Keratinocyte (primary cell): Measurements from ENCODE around the gene KRT8. TPM values are rescaled to one million over a fixed set of nuclear protein-coding genes. Genes with fewer than 3 reads are reported as not detected.

Source experiments
- DNase-seq: peaks from one replicate; pipeline ENCODE4 v3.0.0-alpha.2; 2011; ENCODE audit warnings: low read depth, missing footprints, low spot score
- FAIRE-seq: peaks from 2 replicates; lab custom pipeline; 2011; peaks lifted over from hg19 to GRCh38; lab: Jason Lieb, UNC
- H2AFZ ChIP-seq: 2 replicates; pipeline ENCODE4 v1.6.0; 2012; ENCODE audit warnings: low read length, control low read depth, inconsistent platforms; ENCODE audit not compliant: control insufficient read depth
- H3K27ac ChIP-seq: 2 replicates; pipeline ENCODE4 v1.5.1; 2011; ENCODE audit warnings: low read length; ENCODE audit not compliant: control insufficient read depth, insufficient read depth
- H3K27me3 ChIP-seq: 3 replicates; pipeline ENCODE4 v1.6.0; 2011; ENCODE audit warnings: low read length; ENCODE audit not compliant: control insufficient read depth, insufficient read depth; ENCODE audit errors: extremely low read depth
- H3K36me3 ChIP-seq, 2 experiments: 2 replicates in 1 of 2; 3 replicates in 1 of 2; pipeline ENCODE4 v1.5.1; 2011; ENCODE audit warnings: low read length in 2 of 2, mild to moderate bottlenecking in 1 of 2; ENCODE audit not compliant: control insufficient read depth in 2 of 2, insufficient read depth in 2 of 2; ENCODE audit errors: extremely low read depth in 1 of 2
- H3K4me1 ChIP-seq: 3 replicates; pipeline ENCODE4 v1.5.1; 2011; ENCODE audit warnings: low read length; ENCODE audit not compliant: control insufficient read depth, insufficient read depth; ENCODE audit errors: extremely low read depth
- H3K4me2 ChIP-seq: 3 replicates; pipeline ENCODE4 v1.6.0; 2011; ENCODE audit warnings: low read depth, low read length; ENCODE audit not compliant: control insufficient read depth, insufficient read depth; ENCODE audit errors: extremely low read depth
- H3K4me3 ChIP-seq, 3 experiments: fragments of 200-600 bp in 1 of 3; sonication (generic) in 1 of 3; 2 replicates in 2 of 3; 3 replicates in 1 of 3; pipeline ENCODE4 v1.5.1; 2011 to 2016; ENCODE audit warnings: low read length in 3 of 3, mild to moderate bottlenecking in 3 of 3, control low read depth in 2 of 3, inconsistent platforms in 1 of 3, low read depth in 1 of 3, mixed read lengths in 1 of 3, mixed run types in 1 of 3, moderate library complexity in 1 of 3; ENCODE audit not compliant: control insufficient read depth in 2 of 3, insufficient read depth in 2 of 3; ENCODE audit errors: extremely low read depth in 1 of 3
- H3K79me2 ChIP-seq: 2 replicates; pipeline ENCODE4 v1.6.0; 2012; ENCODE audit warnings: low read length; ENCODE audit not compliant: control insufficient read depth, insufficient read depth
- H3K9ac ChIP-seq: 3 replicates; pipeline ENCODE4 v1.6.0; 2011; ENCODE audit warnings: low read length; ENCODE audit not compliant: control insufficient read depth, insufficient read depth; ENCODE audit errors: extremely low read depth
- H3K9me1 ChIP-seq: 3 replicates; pipeline ENCODE4 v1.6.0; 2011; ENCODE audit warnings: low read length; ENCODE audit not compliant: control insufficient read depth, insufficient read depth; ENCODE audit errors: extremely low read depth
- H3K9me3 ChIP-seq: 2 replicates; pipeline ENCODE4 v1.5.1; 2012; ENCODE audit warnings: low read depth, low read length; ENCODE audit not compliant: control insufficient read depth
- H4K20me1 ChIP-seq: 3 replicates; pipeline ENCODE4 v1.6.0; 2011; ENCODE audit warnings: low read length; ENCODE audit not compliant: control insufficient read depth, insufficient read depth; ENCODE audit errors: extremely low read depth
- EZH2 ChIP-seq: IDR thresholded peaks from one replicate; pipeline ENCODE4 v1.6.1; 2012; ENCODE audit warnings: inconsistent platforms, mild to moderate bottlenecking, low read length, moderate library complexity
- dilution Hi-C: fragments of 300-500 bp; cut with MboI; formaldehyde crosslinking; loops from one replicate; pipeline ENCODE4 v1.7.0; 2020; ENCODE audit warnings: low sequenced_read_pairs; ENCODE audit not compliant: extremely low pct_ligation_motif_present
- polyA plus RNA-seq, 5 experiments: library from polyadenylated mRNA; depleted of rRNA in 3 of 5; stranded (reverse) in 3 of 5; stranded (forward) in 1 of 5; unstranded in 1 of 5; fragments of >200 nt; gene quantifications; 1 replicate in 1 of 5; 2 replicates in 3 of 5; 3 replicates in 1 of 5; pipeline versions ENCODE4 v1.2.1 to v1.2.3, GENCODE V29; 2011 to 2012; ENCODE audit warnings: missing spikeins in 2 of 5, low read depth in 1 of 5, low replicate concordance in 1 of 5
- TF ChIP-seq, protein P1 (sequence below), 3 experiments: IDR thresholded peaks in 1 of 3; conservative IDR thresholded peaks in 1 of 3; optimal IDR thresholded peaks in 1 of 3; 2 replicates in 2 of 3; 3 replicates in 1 of 3; pipeline versions ENCODE3 to v1.5.1; 2011; ENCODE audit warnings: low read length in 3 of 3, mild to moderate bottlenecking in 3 of 3, moderate library complexity in 2 of 3, control low read depth in 1 of 3, inconsistent platforms in 1 of 3; ENCODE audit not compliant: insufficient read depth in 2 of 3; ENCODE audit errors: extremely low read depth in 1 of 3

KRT8 gene
- polyA plus RNA-seq, 1 donor (not counting 4 experiments of a cell fraction or from before 2014, with no cell fraction given): 151 TPM

DNA sequence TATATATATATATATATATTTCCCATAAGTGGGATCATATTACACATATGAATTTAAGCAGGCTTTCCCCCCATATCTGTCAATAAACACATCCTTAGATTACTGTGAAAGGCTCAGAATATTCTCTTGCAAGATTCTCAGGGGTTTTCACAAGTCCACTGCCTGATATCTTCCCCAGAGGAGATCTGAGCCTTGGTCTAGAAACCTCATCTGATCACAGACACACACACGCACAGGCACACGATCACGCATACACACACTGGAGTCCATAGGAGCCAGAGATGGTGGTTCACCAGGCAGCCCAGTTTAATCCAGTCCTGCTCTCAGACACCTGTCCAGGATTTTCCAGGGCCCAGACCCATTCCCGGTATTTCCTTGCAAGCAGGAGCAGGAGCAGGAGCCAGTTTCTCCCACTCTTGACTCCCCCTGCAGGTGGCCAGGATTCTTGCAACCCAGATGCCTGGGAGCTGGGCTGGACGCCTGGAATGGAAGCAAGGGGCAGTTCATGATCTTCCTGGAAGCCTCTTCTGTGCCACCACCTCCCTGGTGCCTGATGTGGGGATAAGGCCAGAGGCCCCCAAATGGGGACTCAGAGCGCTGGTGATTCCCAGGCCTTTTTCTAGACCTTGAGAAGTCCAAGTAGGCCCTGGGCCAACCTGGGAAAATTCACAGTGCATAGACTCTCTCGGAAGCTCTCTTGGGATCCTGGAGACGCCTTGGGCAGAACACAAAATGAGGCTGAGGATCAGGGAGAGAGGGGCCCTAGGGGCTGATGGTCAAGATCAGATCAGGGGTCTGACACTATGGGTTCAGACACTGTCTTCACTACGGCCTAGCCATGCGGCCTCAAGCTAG is 39.6 kb downstream of the KRT8 start:
- Histone ChIP-seq H3K4me1 (peaks cover 51% of the 10 kb centered on the region), H4K20me1 (no peaks in the 10 kb centered on the region), H3K4me2 (no peak overlapping the region), H3K9ac (no peak overlapping the region), H3K9me3 (no peaks in the 10 kb centered on the region), H3K36me3 (no peaks in the 10 kb centered on the region), H3K9me1 (no peaks in the 10 kb centered on the region), H3K79me2 (no peaks in the 10 kb centered on the region), H2AFZ (no peak overlapping the region), H3K27me3 (no peaks in the 10 kb centered on the region), H3K4me3 (no peak overlapping the region), H3K27ac (peak overlapping the region; percentile 25)
- TF ChIP-seq EZH2: no peak
- TF ChIP-seq, protein P1, sequence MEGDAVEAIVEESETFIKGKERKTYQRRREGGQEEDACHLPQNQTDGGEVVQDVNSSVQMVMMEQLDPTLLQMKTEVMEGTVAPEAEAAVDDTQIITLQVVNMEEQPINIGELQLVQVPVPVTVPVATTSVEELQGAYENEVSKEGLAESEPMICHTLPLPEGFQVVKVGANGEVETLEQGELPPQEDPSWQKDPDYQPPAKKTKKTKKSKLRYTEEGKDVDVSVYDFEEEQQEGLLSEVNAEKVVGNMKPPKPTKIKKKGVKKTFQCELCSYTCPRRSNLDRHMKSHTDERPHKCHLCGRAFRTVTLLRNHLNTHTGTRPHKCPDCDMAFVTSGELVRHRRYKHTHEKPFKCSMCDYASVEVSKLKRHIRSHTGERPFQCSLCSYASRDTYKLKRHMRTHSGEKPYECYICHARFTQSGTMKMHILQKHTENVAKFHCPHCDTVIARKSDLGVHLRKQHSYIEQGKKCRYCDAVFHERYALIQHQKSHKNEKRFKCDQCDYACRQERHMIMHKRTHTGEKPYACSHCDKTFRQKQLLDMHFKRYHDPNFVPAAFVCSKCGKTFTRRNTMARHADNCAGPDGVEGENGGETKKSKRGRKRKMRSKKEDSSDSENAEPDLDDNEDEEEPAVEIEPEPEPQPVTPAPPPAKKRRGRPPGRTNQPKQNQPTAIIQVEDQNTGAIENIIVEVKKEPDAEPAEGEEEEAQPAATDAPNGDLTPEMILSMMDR (optimal IDR thresholded peaks at IDR 0.05 in 1 of 3, IDR thresholded peaks at IDR 0.05 in 1 of 3, conservative IDR thresholded peaks at IDR 0.05 in 1 of 3; ENCODE audit: extremely low read depth in 1 of 3, insufficient read depth in 2 of 3, low read length in 3 of 3): peak in 2 of 3 experiments; percentile 93 to 94
- dilution Hi-C loops: no loop called here
- FAIRE-seq (peak; percentile 78), DNase-seq (no peak)

DNA sequence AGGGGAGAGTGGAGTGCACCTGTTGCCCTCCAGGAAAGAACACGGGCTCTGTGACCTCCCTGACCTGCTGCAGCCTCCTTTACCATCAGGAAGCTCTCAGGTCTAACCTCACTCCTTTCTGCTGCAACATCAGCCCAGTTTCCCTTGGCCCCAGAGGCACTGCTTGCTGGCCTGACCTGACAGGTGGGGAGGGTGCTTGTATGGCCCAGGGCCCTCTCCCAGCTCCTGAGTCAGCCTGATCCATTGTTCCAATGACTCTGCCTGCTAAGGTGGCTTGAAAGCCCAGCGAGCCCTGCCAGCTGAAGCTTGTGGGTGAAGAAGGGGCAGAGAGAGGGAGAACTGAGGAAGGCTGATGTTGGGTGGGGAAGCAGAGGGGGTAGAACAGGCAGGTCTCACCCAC is 42.9 kb downstream of the KRT8 start:
- H4K20me1 ChIP-seq: no peaks in the 10 kb centered on the region
- peak overlapping the region; percentile 6 for H3K27ac ChIP-seq

More for the DNA sequence above, 42.9 kb downstream of the KRT8 start:
- H3K27me3 ChIP-seq: no peaks in the 10 kb centered on the region
- H3K36me3 ChIP-seq: no peaks in the 10 kb centered on the region
- H3K9me1 ChIP-seq: no peaks in the 10 kb centered on the region
- H3K79me2 ChIP-seq: no peaks in the 10 kb centered on the region
- dilution Hi-C loops: no loop called here
- H2AFZ ChIP-seq: no peak overlapping the region
- no peaks in the 10 kb centered on the region for H3K9me3 ChIP-seq
- H3K4me1 ChIP-seq: peaks cover 54% of the 10 kb centered on the region
- no peak overlapping the region for H3K4me2 ChIP-seq
- FAIRE-seq (peak; percentile 73), DNase-seq (no peak)
- TF ChIP-seq EZH2: no peak
- TF ChIP-seq, protein P1 (optimal IDR thresholded peaks at IDR 0.05 in 1 of 3, IDR thresholded peaks at IDR 0.05 in 1 of 3, conservative IDR thresholded peaks at IDR 0.05 in 1 of 3; ENCODE audit: extremely low read depth in 1 of 3, insufficient read depth in 2 of 3, low read length in 3 of 3): no peak
- H3K4me3 ChIP-seq: no peak overlapping the region
- peak overlapping the region; percentile 11 for H3K9ac ChIP-seq
